Measurements from ENCODE around the gene GUCY2F.

Gene GUCY2F

DNA sequence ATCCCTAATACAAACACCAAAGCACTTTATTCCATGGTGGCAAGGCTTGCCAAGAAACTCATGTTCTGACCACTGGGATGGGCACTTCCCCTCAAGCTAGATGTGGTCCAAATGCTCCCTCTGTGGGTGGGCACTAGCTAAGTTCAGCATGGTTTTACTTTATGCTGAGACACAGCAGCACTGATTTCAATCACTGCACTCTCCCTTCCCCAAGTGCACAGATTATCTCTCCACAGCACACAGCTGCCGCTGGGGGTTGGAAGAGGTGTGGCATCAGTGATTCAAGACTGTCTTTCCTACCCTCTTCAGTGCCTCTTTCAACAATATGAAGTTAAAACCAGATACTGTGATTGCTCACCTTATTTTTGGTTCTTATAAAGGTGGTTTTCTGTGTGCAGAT is 16.5 kb upstream of the GUCY2F start:
- H3K27ac ChIP-seq: no peak overlapping the region
- no peaks in the 10 kb centered on the region for H3K36me3 ChIP-seq (ENCODE audit: control insufficient read depth, insufficient read depth, low read length)
- no peaks in the 10 kb centered on the region for H3K79me2 ChIP-seq
- H3K9me3 ChIP-seq (ENCODE audit: control insufficient read depth, low read length): no peaks in the 10 kb centered on the region
- no peak overlapping the region for H3K4me2 ChIP-seq (ENCODE audit: low read length)
- TF ChIP-seq, protein P1, sequence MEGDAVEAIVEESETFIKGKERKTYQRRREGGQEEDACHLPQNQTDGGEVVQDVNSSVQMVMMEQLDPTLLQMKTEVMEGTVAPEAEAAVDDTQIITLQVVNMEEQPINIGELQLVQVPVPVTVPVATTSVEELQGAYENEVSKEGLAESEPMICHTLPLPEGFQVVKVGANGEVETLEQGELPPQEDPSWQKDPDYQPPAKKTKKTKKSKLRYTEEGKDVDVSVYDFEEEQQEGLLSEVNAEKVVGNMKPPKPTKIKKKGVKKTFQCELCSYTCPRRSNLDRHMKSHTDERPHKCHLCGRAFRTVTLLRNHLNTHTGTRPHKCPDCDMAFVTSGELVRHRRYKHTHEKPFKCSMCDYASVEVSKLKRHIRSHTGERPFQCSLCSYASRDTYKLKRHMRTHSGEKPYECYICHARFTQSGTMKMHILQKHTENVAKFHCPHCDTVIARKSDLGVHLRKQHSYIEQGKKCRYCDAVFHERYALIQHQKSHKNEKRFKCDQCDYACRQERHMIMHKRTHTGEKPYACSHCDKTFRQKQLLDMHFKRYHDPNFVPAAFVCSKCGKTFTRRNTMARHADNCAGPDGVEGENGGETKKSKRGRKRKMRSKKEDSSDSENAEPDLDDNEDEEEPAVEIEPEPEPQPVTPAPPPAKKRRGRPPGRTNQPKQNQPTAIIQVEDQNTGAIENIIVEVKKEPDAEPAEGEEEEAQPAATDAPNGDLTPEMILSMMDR (IDR thresholded peaks at IDR 0.05): no peak
- no peak overlapping the region for H3K4me3 ChIP-seq (ENCODE audit: low read depth, low read length)
- H3K9ac ChIP-seq: no peak overlapping the region
- no peak overlapping the region for H2AFZ ChIP-seq
- H3K4me1 ChIP-seq: no peaks in the 10 kb centered on the region
- no peaks in the 10 kb centered on the region for H3K27me3 ChIP-seq (ENCODE audit: control insufficient read depth, insufficient read depth, low read length)

DNA sequence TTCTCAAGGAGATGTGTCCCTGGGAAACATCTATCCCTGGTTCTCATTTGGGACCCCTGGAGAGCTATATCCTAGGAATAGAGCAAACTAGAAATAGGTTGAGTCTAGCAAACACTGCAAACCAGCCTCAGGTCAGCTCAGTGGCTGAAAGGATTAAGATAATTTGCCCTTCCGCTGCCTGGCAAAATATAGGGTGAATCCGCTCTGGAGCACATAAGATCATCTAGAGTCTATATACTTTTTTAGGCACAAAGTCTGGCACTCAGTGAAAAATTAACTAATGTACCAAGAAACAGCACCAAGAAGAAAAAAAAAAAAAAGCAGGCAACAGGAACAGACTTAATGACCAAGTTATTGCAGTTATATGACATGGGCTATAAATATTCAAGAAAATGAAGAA is 7.3 kb upstream of the GUCY2F start:
- no peaks in the 10 kb centered on the region for H3K36me3 ChIP-seq (ENCODE audit: control insufficient read depth, insufficient read depth, low read length)
- H3K4me1 ChIP-seq: no peaks in the 10 kb centered on the region
- TF ChIP-seq, protein P1 (IDR thresholded peaks at IDR 0.05): no peak
- no peak overlapping the region for H3K4me3 ChIP-seq (ENCODE audit: low read depth, low read length)
- no peak overlapping the region for H3K27ac ChIP-seq
- no peaks in the 10 kb centered on the region for H3K9me3 ChIP-seq (ENCODE audit: control insufficient read depth, low read length)
- no peaks in the 10 kb centered on the region for H3K27me3 ChIP-seq (ENCODE audit: control insufficient read depth, insufficient read depth, low read length)
- H2AFZ ChIP-seq: no peak overlapping the region
- no peak overlapping the region for H3K9ac ChIP-seq
- H3K79me2 ChIP-seq: no peaks in the 10 kb centered on the region
- no peak overlapping the region for H3K4me2 ChIP-seq (ENCODE audit: low read length)

DNA sequence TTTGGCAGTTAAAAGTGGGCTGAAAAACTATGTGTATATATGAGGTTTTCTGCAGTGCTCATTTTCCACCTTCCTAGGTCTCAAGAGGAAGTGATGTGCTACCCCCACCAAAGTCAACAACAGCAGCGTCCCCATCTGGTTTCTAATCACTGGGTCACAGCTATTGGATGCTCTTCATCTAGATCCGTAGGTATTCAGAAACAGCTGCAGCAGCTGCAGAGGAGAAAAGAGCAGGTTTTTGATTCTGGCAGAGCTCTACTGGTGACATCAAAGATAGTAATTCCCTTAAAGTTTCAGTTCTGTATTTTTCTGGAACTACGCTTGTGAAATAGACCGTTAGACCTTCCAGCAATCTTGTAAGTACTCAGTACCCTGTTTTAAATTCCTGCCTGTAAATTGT is 5.8 kb upstream of the GUCY2F start:
- no peak overlapping the region for H3K27ac ChIP-seq
- H2AFZ ChIP-seq: no peak overlapping the region
- H3K9ac ChIP-seq: no peak overlapping the region
- TF ChIP-seq, protein P1 (IDR thresholded peaks at IDR 0.05): no peak
- no peaks in the 10 kb centered on the region for H3K27me3 ChIP-seq (ENCODE audit: control insufficient read depth, insufficient read depth, low read length)
- no peak overlapping the region for H3K4me3 ChIP-seq (ENCODE audit: low read depth, low read length)
- no peak overlapping the region for H3K4me2 ChIP-seq (ENCODE audit: low read length)
- no peaks in the 10 kb centered on the region for H3K4me1 ChIP-seq
- H3K79me2 ChIP-seq: no peaks in the 10 kb centered on the region
- no peaks in the 10 kb centered on the region for H3K36me3 ChIP-seq (ENCODE audit: control insufficient read depth, insufficient read depth, low read length)
- no peaks in the 10 kb centered on the region for H3K9me3 ChIP-seq (ENCODE audit: control insufficient read depth, low read length)

DNA sequence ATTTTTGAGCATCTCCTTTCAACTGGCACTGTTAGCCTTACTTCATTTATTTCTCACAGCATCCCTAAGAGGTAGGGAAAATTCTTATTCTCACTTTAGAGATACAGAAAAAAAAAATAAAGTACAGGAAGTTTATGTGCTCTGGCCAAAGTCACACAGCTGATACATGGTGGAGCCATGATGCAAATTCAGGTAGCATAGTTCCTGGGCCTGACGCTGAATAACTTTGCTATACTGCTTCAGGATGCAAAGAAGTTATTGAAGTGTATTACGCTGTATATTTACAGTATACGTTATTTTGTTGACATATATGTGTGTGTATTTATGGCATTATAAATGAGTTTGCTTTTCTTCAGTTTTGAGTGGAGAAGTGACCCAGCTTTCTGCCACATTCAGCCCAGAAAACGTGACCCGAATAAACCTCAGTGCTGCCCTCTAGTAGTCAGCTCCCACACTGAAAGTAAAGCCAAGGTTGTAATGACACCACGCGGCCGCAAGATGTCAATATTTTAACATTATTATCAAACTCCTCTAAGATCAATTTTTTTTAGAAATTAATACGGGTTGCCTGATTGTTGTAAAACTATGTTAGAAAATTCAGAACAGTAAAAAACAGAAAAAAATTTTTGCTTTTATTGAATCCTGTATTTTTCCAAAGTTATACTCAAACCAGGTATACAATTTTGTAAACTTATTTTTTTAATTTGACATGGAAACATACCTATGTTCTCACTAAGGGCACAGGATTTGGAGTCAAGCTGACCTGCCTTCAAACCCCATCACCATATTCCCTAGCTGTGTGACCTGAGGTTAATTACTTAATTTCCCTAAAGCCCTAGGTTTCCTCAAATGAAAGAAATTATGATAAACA is 3.8 kb upstream of the GUCY2F start:
- Histone ChIP-seq H3K27ac (no peak overlapping the region), H3K27me3 (ENCODE audit: control insufficient read depth, insufficient read depth, low read length) (no peaks in the 10 kb centered on the region), H3K4me3 (ENCODE audit: low read depth, low read length) (no peak overlapping the region), H3K9ac (no peak overlapping the region), H2AFZ (no peak overlapping the region), H3K9me3 (ENCODE audit: control insufficient read depth, low read length) (no peaks in the 10 kb centered on the region), H3K79me2 (no peaks in the 10 kb centered on the region), H3K36me3 (ENCODE audit: control insufficient read depth, insufficient read depth, low read length) (no peaks in the 10 kb centered on the region), H3K4me2 (ENCODE audit: low read length) (no peak overlapping the region), H3K4me1 (no peaks in the 10 kb centered on the region)
- TF ChIP-seq, protein P1 (IDR thresholded peaks at IDR 0.05): peak; percentile 82

DNA sequence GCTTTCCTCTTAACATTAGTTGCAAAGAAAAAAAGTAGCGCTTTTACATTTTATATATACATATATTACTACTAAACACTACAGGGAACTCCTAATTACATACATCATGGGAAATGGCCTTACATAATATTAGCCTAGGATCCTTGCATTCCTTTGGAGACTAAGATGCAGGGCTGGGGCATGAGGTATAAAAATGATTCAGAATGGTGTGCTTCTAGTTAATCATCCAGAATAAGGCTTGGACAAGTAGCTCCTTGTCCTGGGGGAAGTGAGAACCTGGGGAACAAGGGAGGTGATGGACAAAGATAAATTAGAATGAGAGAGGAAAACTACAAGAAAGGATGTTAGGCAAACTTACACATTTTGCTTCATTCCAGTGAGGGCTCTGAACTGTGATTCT is 3.0 kb upstream of the GUCY2F start:
- Histone ChIP-seq H2AFZ (no peak overlapping the region), H3K36me3 (ENCODE audit: control insufficient read depth, insufficient read depth, low read length) (no peaks in the 10 kb centered on the region), H3K27ac (no peak overlapping the region), H3K79me2 (no peaks in the 10 kb centered on the region), H3K4me3 (ENCODE audit: low read depth, low read length) (no peak overlapping the region), H3K9me3 (ENCODE audit: control insufficient read depth, low read length) (no peaks in the 10 kb centered on the region), H3K4me2 (ENCODE audit: low read length) (no peak overlapping the region), H3K27me3 (ENCODE audit: control insufficient read depth, insufficient read depth, low read length) (no peaks in the 10 kb centered on the region), H3K4me1 (no peaks in the 10 kb centered on the region), H3K9ac (no peak overlapping the region)
- TF ChIP-seq, protein P1 (IDR thresholded peaks at IDR 0.05): no peak
